ENCODE results near the gene SCN1B. TPM values are rescaled to one million over a fixed set of nuclear protein-coding genes. Genes with fewer than 3 reads are reported as not detected.

The SCN1B gene
- total RNA-seq (2016; rRNA removed; fragmentation: Illumina TruSeq; extraction: Trizol) = 1.5 and 2.7 TPM in 2 replicates
- total RNA-seq (2016; cell fraction: cytosol; rRNA removed; fragmentation: Illumina TruSeq; extraction: Trizol; ENCODE audit: low read depth) = 4.5 and 6.0 TPM in 2 replicates
- total RNA-seq (2016; cell fraction: insoluble cytoplasmic fraction; rRNA removed; fragmentation: Illumina TruSeq; extraction: Trizol) = 1.1 and 2.5 TPM in 2 replicates
- 6.4 and 8.1 TPM in 2 replicates for total RNA-seq (2016; cell fraction: membrane; rRNA removed; fragmentation: Illumina TruSeq; extraction: Trizol)
- total RNA-seq (2016; cell fraction: nucleus; rRNA removed; fragmentation: Illumina TruSeq; extraction: Trizol) = 1.5 and 2.0 TPM in 2 replicates
- 20.1 and 24.5 TPM in 2 replicates for polyA plus RNA-seq (2011; rRNA removed)
- 14.0 and 14.1 TPM in 2 replicates for polyA plus RNA-seq (2011; cell fraction: cytosol; rRNA removed)
- polyA plus RNA-seq (2011; cell fraction: nucleus; rRNA removed) = 42.7 and 48.8 TPM in 2 replicates
- 5.5 and 5.6 TPM in 2 replicates for polyA plus RNA-seq (2012)
- 8.2 and 8.5 TPM in 2 replicates for polyA plus RNA-seq (2016; cell fraction: cytosol; fragmentation: Illumina TruSeq; extraction: Trizol; ENCODE audit: low read depth)
- polyA plus RNA-seq (2016; cell fraction: insoluble cytoplasmic fraction; fragmentation: Illumina TruSeq; extraction: Trizol; ENCODE audit: low read depth) = 1.9 and 2.0 TPM in 2 replicates
- 8.0 and 8.2 TPM in 2 replicates for polyA plus RNA-seq (2016; cell fraction: membrane; fragmentation: Illumina TruSeq; extraction: Trizol; ENCODE audit: low read depth)
- 6.6 and 6.8 TPM in 2 replicates for polyA plus RNA-seq (2016; cell fraction: nucleus; fragmentation: Illumina TruSeq; extraction: Trizol; ENCODE audit: insufficient read depth, low read depth)
- polyA minus RNA-seq (2011; rRNA and poly(A)+ RNA removed; ENCODE audit: low replicate concordance) = 0.89 and 10.7 TPM in 2 replicates
- polyA minus RNA-seq (2011; cell fraction: cytosol; rRNA and poly(A)+ RNA removed) = 4.2 TPM in 2 replicates
- polyA minus RNA-seq (2011; cell fraction: nucleus; rRNA and poly(A)+ RNA removed) = 10.8 and 11.2 TPM in 2 replicates
- percentile 44 among the genes with signal in this experiment for Bru-seq, nascent RNA
- percentile 47 among the genes with signal in this experiment for BruChase-seq, experiment 1, labeled RNA remaining after a 6-hour chase
- percentile 49 among the genes with signal in this experiment for BruChase-seq, experiment 2, labeled RNA remaining after a 2-hour chase
- long read RNA-seq, experiment 1 = 0 reads
- long read RNA-seq, experiment 2, transcript SCN1B-201 (6 exons, 1,670 nt) = major isoform, 5 of 11 reads
- long read RNA-seq, experiment 2, partial matches to known transcripts = 2 of 11 reads
- long read RNA-seq, experiment 2, other reads (novel, unspliced or antisense) = 4 of 11 reads

DNA sequence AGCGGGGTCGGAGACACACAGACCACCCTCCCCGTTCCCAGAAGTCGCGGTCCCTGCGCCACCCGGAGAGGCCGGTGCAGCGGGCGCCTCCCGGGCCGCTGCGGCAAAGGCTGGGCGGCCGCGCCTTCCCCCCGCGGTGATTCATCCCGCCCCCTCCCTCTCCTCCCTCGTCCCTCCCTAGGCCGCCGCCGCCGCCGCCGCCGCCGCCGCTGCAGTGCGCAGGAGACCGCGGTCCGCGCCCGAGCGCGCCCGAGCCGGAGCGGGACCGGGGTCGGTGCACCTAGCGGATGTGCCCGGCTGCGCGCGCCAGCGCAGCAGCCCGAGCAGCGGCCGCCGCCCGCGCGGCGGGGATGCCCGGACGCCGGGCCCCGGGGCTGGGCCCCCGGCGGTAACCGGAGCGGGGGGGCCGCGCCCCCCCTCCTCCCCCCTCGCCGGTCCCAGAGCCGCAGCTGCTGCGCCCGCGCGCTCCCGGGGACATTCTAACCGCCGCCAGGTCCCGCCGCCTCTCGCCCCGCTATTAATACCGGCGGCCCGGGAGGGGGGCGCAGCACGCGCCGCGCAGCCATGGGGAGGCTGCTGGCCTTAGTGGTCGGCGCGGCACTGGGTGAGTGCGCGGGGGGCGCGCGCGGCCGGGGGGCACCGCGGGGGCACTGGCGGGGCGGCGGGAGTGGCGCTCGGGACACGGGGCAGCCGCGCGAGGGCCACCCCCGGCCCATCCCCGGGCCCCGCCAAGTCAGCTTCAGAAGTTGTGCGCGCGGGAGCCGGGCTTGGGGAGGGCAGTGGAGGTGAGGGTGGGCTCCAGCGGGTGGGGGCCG lies at the start of gene SCN1B:
Gene SCN1B (plus strand): TSS at position 214 of the 815 bp plus-strand sequence. CDS start 351 bp downstream, at position 565.
- no TSS peak for BruUV-seq (replicated peaks)
- H3K4me2 ChIP-seq (ENCODE audit: low read depth, low read length) = peak within 1 kb of the TSS; percentile 93
- no peaks in the 10 kb centered on the region for H3K9me3 ChIP-seq (ENCODE audit: low read length)
- DNase-seq (ENCODE audit: low spot score) = peak; percentile 31
- intact Hi-C loops (cut with micrococcal nuclease; ENCODE audit: unreplicated experiment) = no loop called here
- peaks cover 5 to 36% of the 10 kb centered on the region in 2 experiments for H3K36me3 ChIP-seq (replicated peaks in 1 of 2; ENCODE audit: control insufficient read depth in 1 of 2, insufficient read depth in 2 of 2, low read length in 2 of 2)
- 0% methylated on average over 2 of the region's 118 CpGs for WGBS (ENCODE audit: low lambda C conversion rate)
- H3K9ac ChIP-seq (ENCODE audit: insufficient read depth, low read depth, low read length) = peak within 1 kb of the TSS; percentile 65
- ChIA-PET POLR2A (interaction anchor here (0.7 to 1.7 kb wide), 3 partner anchors 12 to 104 kb away, joined by 3 to 8 read pairs (median 3); partner anchors contain the start of genes HPN and ZNF30), CTCF (ENCODE audit: low intra/inter-chr PET ratio, low total read pairs) (interaction anchor here (0.9 kb wide), 1 partner anchor 58 kb away, joined by 3 read pairs; no protein-coding TSS in a partner anchor)
- FAIRE-seq = no peak
- peaks cover 38% of the 10 kb centered on the region for H3K4me1 ChIP-seq (ENCODE audit: insufficient read depth, low read length)
- in situ Hi-C loops (cut with HindIII; ENCODE audit: extremely low pct_ligation_motif_present, low pct_unique_long_range_greater_than_20kb) = no loop called here
- ATAC-seq = peak; percentile 72
- H3K79me2 ChIP-seq (ENCODE audit: insufficient read depth, low read length) = no peaks in the 10 kb centered on the region
- no peaks in the 10 kb centered on the region for H4K20me1 ChIP-seq (ENCODE audit: insufficient read depth, low read length)
- H3K27me3 ChIP-seq (ENCODE audit: control insufficient read depth in 1 of 2, insufficient read depth in 2 of 2, low read length in 2 of 2) = peaks cover 0 to 4% of the 10 kb centered on the region in 2 experiments; a peak in 1 of 5 replicates
- no peak within 1 kb of the TSS for H3K27ac ChIP-seq (ENCODE audit: extremely low read length, insufficient read depth, low read length)
- no peak within 1 kb of the TSS for H2AFZ ChIP-seq (ENCODE audit: low read length)
- peak within 1 kb of the TSS; percentile 55 to 77 (median 68); a peak in 5 of 6 replicates for H3K4me3 ChIP-seq (replicated peaks in 1 of 3; ENCODE audit: insufficient read depth in 1 of 3, low read depth in 2 of 3, low read length in 3 of 3)
- TF ChIP-seq, protein P1, sequence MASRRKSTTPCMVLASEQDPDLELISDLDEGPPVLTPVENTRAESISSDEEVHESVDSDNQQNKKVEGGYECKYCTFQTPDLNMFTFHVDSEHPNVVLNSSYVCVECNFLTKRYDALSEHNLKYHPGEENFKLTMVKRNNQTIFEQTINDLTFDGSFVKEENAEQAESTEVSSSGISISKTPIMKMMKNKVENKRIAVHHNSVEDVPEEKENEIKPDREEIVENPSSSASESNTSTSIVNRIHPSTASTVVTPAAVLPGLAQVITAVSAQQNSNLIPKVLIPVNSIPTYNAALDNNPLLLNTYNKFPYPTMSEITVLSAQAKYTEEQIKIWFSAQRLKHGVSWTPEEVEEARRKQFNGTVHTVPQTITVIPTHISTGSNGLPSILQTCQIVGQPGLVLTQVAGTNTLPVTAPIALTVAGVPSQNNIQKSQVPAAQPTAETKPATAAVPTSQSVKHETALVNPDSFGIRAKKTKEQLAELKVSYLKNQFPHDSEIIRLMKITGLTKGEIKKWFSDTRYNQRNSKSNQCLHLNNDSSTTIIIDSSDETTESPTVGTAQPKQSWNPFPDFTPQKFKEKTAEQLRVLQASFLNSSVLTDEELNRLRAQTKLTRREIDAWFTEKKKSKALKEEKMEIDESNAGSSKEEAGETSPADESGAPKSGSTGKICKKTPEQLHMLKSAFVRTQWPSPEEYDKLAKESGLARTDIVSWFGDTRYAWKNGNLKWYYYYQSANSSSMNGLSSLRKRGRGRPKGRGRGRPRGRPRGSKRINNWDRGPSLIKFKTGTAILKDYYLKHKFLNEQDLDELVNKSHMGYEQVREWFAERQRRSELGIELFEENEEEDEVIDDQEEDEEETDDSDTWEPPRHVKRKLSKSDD (CRISPR knock-in tag; IDR thresholded peaks at IDR 0.05; ENCODE audit: low read depth) = no peak
- TF ChIP-seq, protein P2, sequence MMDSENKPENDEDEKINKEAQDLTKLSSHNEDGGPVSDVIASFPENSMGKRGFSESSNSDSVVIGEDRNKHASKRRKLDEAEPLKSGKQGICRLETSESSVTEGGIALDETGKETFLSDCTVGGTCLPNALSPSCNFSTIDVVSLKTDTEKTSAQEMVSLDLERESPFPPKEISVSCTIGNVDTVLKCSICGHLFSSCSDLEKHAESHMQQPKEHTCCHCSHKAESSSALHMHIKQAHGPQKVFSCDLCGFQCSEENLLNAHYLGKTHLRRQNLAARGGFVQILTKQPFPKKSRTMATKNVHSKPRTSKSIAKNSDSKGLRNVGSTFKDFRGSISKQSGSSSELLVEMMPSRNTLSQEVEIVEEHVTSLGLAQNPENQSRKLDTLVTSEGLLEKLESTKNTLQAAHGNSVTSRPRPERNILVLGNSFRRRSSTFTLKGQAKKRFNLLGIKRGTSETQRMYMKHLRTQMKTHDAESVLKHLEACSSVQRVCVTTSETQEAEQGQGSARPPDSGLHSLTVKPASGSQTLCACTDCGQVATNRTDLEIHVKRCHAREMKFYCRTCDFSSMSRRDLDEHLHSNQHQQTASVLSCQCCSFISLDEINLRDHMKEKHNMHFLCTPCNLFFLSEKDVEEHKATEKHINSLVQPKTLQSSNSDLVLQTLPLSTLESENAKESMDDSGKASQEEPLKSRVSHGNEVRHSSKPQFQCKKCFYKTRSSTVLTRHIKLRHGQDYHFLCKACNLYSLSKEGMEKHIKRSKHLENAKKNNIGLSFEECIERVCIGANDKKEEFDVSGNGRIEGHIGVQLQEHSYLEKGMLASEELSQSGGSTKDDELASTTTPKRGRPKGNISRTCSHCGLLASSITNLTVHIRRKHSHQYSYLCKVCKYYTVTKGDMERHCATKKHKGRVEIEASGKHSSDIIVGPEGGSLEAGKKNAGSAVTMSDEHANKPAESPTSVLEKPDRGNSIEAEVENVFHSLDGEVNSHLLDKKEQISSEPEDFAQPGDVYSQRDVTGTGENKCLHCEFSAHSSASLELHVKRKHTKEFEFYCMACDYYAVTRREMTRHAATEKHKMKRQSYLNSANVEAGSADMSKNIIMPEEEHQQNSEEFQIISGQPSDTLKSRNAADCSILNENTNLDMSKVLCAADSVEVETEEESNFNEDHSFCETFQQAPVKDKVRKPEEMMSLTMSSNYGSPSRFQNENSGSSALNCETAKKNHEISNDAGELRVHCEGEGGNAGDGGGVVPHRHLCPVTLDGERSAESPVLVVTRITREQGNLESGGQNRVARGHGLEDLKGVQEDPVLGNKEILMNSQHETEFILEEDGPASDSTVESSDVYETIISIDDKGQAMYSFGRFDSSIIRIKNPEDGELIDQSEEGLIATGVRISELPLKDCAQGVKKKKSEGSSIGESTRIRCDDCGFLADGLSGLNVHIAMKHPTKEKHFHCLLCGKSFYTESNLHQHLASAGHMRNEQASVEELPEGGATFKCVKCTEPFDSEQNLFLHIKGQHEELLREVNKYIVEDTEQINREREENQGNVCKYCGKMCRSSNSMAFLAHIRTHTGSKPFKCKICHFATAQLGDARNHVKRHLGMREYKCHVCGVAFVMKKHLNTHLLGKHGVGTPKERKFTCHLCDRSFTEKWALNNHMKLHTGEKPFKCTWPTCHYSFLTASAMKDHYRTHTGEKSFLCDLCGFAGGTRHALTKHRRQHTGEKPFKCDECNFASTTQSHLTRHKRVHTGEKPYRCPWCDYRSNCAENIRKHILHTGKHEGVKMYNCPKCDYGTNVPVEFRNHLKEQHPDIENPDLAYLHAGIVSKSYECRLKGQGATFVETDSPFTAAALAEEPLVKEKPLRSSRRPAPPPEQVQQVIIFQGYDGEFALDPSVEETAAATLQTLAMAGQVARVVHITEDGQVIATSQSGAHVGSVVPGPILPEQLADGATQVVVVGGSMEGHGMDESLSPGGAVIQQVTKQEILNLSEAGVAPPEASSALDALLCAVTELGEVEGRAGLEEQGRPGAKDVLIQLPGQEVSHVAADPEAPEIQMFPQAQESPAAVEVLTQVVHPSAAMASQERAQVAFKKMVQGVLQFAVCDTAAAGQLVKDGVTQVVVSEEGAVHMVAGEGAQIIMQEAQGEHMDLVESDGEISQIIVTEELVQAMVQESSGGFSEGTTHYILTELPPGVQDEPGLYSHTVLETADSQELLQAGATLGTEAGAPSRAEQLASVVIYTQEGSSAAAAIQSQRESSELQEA (CRISPR knock-in tag; IDR thresholded peaks at IDR 0.05; ENCODE audit: not compliant biosample characterization) = no peak
- TF ChIP-seq ZBTB7B (CRISPR knock-in tag; IDR thresholded peaks at IDR 0.05) (no peak), SRF (IDR thresholded peaks at IDR 0.05; ENCODE audit: low read depth, low read length) (no peak), ZNF670 (CRISPR knock-in tag; IDR thresholded peaks at IDR 0.05; ENCODE audit: borderline replicate concordance) (no peak)
